Measurements from ENCODE around the gene CDH19.
"Not testable (repeated sequence)": the region's sequence is repeated elsewhere in the genome, so short reads cannot be mapped to it uniquely, and the experiment has no call there.

The CDH19 gene

DNA sequence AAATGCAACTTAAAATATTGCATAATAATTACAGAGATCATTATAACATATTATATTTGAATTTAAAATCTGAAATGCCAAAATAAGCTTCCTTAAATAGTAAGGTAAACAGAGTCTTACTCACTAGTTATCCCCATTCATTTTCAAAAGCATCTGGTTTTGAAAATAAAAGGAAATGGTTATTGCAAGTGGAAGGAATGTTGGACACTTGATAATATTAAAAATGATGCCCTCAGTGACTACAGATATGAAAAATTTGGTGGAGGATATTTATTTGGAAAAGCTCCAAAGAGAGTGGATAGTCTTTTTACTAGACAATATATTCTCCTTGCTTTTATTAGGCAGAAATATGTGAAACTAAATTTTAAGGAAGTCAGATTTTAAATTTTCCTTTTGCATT is 39.7 kb downstream of the CDH19 start:
- DNase-seq, result no peak

DNA sequence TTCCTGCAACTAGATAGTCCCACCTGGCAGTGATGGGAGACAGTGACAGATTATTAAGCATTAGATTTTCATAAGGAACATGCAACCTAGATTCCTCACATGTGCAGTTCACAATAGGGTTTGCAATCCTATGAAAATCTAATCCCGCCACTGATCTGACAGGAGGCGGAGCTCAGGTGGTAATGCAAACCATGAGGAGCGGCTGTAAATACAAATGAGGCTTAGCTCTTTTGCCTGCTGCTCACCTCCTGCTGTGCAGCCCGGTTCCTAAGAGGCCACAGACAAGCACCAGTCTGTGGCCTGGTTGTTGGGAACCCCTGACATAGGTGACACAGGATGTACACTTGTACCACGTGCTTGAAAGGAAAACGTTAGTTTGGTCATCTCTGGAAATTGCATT is 41.6 kb downstream of the CDH19 start:
- no peak for DNase-seq

DNA sequence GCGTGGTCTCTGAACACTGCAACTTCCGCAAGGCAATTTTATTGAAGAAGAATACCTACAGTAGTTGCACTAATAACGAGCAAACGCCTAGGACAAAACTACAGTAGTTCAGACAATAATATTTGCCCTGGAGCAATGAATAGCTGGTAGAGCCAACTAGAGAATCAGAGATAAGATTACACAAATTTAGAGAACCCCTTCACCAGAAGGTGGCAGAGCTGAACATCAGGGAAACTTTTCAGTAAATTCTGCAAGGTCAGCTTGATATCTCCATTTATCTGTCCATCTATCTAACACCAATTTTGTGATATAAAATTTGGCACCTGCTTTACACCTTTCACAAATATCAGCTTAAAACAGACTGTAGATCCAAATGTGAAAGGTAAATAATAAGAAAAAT is 43.8 kb downstream of the CDH19 start:
- no peak for DNase-seq

DNA sequence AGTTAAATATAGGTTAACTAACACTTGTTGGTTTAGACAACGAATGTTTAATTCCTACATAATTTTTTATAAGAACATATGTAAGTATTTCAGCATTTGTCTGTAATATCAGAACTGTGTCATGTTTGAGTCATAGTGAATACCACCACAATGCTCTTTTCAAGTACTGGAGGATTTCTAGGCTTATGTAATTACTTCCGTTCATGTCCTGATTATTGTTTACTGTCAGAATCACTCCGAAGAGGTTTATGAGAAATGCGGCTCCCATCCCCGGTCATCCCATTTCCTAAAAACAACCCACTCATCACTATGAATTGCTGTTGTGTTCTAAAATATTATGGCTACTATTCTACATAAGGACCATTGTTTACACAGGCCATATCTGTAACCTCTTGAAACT is 45.1 kb downstream of the CDH19 start:
- no peak for DNase-seq

DNA sequence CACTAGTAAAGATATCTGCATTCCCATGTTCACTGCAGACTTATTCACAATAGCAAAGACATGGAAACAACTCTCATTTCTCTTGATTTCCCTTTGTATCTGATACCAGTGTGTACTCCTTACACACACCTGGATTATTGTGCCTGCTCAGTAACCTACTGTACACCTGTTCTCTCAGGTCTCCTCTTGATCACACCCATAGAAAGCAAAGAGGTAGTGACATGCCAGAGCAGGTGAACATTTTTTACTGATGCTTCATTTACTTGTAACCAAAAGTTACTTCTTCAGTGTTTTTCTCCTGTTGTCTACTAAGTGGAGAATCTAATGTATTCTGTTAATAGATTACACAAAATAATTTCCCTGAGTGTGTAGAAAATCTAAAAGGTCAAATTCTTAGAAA is 46.8 kb downstream of the CDH19 start:
- no peak for DNase-seq

DNA sequence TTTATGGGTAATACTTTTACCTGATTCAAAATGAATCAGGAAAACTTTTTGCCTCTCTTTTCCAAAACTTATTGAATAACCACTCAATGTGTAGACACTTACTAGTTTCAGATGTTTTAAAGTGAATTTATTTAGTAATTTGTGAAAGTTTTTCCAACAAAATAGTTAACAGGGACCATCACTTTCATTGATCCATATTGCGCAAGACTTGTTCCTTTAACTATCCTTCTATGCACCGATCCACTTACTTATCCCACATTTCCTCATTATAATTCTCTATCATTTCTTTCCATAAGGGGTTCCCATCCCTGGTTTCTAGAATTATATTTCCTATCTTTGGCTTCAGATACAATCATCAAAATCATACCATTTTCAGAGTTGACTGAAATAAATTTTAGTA is 48.3 kb downstream of the CDH19 start:
- DNase-seq, result no peak

DNA sequence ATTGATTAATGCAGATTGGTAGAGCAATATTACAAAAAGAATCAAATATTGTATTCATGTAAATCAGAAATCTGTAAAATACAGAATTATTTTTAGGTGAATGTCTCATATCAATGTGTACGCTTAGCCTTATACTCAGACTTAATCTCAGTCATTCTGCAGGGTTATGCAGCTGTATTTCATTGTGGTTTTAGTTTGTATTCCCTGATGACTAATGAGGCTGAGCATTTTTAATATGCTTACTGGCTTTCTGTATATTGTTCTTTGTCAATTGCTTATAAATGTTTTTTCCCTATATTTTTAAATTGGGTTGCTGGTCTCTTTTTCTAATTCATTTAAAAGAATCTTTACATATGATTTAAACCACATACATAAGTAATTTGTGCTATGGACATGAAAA is 50.1 kb downstream of the CDH19 start:
- no peak for DNase-seq

DNA sequence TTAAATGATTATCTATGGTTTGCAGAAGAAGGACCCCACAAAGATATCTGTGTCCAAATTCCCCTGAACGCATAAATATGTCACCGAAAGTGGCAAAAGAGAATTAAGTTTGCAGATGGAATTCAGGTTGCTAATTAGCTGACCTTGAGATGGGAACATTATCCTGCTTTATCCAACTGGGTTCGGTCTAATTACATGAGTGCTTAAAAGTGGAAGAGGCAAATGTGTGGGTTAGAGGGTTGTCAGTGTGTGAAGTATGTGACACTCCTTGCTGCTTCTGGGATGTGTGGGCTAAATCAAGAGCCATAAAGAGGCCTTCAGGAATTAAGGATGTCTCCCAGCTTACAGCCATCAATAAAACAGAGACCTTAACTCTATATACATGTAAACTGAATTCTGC is 53.5 kb downstream of the CDH19 start:
- DNase-seq, result no peak

DNA sequence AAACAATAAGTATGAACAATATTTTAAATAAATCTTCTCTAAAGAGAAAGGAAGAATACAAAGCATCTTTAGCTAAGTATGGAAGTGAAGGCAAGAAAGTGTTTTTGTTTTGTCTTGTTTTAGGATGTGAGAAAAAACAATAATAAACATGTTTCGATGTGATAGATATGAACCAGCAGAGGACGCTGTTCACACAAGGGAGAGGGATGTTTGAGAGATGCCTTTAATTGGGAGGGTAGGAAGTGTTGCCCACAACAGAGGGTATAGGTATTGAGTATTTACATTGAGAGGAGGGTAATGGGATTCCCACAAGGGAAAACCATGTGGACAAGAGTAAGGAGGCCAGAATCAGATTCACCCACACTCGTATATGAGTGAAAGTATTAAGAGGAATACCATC is 55.1 kb downstream of the CDH19 start:
- no peak for DNase-seq

DNA sequence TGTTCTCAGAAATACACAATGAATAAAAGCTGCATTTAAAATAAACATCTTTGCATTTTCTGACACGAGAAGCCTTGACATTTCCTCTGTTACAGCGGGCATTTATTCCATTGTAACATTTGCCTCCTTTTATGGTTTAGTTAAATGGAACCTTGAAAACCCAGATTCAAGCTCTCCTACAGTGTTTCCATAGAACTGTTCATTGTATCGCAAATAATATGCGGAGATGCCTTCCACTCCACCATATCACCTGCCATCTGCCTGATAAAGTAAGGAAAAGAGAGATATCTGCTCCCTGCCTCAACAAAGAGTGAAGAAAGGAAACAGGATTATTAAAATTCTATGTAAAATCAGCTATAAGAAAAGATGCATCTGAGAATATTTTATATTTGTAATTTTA is 69.8 kb downstream of the CDH19 start:
- DNase-seq, result no peak

DNA sequence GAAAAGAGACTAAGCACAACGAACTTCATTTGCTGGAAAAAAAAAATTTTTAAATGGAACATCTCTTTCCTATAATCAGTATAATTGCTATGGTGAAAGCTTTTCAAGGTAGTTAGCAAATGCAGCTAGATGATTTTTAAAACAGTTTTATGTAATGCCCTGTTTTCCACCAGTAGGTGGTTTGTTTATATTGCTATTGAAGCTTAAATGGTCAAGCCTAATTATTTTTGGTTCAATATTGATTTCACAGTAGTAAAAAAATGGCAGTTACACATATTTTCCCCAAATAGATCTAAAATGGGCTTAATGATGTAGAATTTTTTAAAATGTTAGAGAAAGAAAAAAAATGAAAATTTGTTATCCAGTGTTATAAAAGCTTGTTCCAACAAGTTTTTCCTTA is 70.2 kb downstream of the CDH19 start:
- DNase-seq, result no peak

DNA sequence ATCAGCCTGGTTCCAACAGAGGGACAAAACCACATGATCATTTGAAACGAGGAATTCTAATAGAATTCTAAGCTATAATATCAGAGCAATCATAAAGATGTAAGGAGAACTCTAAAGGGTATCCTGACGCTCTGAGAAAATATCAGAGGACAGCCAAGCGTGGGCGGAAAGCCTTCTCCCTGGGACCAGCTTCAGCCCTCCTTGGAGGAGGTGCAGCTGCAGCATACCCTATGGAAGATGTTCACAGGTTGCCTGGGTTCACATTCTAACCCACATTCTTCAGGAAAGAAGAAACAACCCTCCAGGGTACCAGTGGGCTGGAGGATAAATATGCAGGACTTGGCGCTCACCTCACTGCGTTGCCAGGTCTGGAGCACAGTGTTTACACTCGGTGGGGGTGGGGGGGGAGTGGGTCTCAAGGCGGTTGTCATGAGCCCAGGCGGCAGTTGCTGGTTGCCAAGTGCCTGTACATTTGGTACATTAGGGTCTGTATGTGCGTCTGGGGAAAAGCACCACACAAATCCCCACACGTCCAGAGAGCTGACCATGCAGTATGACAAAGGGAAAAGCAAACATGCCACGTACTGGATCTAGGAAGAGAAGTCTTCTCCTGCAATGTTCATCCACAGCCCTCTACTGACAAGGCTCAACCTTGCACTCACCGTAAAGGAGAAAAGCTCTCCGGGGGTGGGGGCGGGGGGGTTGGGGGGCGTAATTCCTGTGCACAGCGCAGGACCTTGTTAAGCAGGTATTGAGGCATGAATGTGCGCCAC is 80.5 kb downstream of the CDH19 start:
- DNase-seq, result no peak

DNA sequence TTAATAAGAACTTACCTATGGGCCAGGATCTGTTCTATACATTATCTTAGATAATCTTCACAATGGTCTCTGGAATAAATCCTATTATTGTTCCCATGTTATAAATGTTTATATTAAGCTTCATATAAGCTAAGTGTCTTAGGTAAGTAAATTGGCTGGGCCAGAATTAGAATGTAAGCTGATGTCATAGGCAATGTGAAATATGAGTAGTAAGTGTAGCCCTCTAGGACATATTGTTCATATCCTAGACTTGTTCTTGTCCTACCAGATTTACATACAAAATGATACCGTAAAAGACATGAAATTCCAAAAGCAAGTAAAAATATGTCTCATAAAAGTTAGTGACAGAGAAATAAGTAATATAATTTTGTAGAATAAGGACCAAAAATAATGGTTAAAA is 89.9 kb downstream of the CDH19 start:
- DNase-seq, result no peak

DNA sequence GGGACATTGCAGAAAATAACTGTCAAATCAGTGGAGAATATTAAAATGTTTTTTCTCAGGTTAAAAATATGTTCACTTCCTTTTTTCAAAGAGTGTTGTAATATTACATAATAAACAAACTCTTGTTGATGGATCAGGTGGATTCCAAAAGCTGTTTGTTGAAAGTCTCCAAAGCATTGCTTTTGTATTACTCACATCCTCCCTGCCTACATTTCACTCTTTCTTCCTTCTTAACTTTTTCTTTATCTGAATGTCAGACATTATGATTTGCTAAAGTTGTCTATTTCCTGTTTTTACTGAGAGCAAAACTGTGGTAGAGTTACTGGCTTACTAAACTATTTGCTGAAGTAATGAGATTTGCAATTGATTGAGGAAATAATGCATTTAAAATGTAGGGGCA is 92.1 kb downstream of the CDH19 start:
- no peak for DNase-seq

DNA sequence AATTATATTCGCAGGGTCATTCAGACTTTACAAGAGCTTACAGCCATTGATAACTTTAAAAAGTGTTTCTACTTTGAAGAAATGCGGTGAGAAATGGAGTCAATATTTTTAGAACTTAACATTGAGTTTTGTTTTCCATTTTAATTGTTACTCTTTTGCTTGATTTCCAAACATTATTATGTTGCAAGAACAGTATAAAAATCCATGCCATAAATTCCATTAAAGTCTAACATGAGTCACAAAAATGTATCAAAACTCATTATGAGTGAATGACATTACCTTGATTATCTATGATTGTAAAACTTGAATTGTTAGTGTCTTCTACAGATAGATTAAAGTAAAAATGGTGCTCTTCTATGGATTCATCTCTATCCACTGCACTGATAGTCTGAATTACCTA is 92.6 kb downstream of the CDH19 start:
- DNase-seq, result no peak

DNA sequence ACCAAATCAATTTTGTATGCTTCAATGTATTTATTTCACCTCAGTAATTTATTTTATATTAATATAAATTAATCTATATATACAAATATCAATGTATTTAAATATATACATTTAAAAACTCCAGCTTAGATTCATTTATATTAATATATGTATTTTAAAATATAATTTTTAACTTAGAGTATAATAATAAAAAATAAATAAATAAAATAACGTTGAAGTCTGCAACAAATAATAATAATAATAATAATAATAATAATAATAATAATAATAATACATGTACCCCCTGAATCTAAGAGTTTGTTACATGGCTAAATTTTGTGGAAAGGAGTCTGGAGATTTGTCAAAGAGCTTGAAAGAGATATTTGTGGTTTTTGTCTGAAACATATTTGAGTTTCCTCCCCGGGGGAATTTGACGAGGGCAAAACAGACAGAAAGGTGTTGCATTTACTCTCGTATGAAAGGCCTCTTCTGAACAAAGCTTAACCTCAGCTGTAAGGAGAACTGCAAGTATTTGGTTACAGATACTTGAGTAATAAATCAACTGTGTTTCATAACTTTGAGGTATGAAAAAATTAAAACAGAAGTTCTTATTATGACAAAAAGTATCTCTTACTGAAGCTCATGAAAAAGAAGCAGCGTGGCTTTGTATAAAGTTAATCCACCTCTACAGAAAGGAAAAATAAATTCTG is 93.4 kb downstream of the CDH19 start:
- DNase-seq, result no peak

DNA sequence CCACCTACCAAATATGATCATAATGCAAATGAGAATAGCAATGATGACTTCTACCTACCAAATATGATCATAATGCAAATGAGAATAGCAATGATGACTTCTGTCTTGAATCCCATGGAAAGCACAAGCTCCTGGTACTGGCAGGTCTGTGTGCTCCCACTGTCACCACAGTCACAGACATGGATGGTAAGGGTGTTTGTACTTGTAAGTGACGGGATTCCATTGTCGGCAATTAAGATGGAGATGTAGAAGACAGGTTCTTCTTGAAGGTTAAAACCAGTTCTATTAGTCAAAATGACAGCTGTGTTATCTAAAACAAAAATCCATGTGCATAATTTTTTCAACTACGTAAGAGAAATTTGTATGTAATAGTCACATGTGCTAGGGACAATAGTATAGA is 95.0 kb downstream of the CDH19 start:
- DNase-seq, result no peak

DNA sequence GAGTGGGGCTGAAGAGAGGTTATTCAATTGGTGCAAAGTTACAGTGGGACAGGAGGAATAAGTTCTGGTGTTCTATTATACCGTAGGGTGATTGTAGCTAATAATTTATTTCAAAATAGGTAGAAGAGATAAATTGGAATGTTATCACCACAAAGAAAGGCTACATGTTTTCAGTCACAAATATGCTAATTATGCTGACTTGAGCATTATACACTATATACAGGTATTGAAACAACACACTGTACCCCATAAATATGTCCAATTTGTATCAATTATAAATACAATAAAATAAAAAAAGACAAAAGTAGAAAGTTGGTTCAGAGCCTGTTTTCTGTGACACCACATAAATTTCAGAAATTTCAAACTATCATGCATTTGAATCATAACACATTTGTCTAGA is 97.7 kb downstream of the CDH19 start:
- DNase-seq, result no peak

DNA sequence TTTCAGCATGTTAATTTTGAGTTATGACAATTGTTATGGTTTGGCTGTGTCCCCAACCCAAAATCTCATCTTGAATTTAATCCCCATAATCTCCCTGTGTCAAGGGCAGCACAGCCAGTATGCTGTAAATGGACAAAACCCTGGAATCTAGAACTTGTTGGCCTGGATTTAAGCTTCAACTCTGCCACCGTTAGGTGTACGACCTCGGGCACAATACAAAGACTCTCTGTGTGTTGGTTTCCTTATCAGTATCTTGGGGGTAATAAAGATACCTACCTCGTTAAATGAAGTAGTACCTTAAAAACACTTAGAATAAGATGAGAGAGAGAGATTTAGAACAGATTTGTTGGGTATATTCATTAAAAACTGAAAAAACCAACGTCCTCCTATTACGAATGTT is 106.5 kb downstream of the CDH19 start:
- no peak for DNase-seq

DNA sequence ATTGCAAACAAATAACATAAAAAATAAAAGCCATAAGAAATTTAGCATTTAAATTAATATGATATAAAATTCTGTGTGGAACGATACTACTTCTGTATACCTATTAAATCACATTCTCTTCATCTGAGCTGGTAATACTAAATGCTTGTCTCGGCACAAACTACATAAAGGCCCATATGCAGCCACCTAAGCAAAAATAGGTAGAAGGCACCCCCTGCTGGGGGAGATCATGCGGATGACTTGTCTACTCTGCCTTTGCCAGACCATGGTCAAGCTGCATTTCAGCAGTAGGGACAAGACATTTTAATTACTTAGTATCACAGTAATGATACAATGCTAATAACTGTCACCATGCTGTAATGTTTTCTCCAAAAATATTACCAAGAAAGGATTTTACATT is 108.0 kb downstream of the CDH19 start:
- no peak for DNase-seq

DNA sequence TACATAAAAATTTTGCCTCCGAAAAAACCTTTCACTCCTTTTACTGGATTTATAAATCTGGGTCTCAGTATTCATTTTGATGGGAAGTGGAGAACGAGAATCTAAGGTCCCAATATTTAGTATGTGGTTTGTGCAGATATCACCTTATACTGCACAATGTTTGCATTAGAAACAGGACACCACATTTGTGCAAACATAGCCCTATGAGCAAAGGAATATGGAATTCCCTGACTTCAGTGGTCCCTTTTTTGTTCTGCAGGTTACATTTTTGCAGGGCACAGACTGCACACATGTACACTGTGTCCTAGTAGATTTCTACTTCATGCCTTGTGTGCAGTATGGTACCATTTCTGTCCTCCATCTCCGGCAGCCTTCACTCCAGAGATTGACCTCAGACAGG is 130.0 kb downstream of the CDH19 start:
- no peak for DNase-seq

DNA sequence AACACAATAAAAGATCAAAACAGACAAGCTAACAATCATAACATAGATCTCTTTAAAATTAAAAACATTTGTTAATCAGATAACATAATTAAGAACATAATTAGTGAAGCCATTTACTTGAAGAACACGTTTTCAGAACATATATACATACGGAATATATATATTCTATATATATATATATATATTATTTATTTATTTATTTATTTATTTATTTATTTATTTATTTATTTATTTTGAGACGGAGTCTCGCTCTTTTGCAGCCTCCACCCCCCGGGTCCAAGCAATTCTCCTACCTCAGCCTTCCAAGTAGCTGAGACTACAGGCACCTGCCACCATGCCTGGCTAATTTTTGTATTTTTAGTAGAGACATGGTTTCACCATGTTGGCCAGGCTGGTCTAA is 137.7 kb downstream of the CDH19 start:
- DNase-seq, result not testable (repeated sequence)

DNA sequence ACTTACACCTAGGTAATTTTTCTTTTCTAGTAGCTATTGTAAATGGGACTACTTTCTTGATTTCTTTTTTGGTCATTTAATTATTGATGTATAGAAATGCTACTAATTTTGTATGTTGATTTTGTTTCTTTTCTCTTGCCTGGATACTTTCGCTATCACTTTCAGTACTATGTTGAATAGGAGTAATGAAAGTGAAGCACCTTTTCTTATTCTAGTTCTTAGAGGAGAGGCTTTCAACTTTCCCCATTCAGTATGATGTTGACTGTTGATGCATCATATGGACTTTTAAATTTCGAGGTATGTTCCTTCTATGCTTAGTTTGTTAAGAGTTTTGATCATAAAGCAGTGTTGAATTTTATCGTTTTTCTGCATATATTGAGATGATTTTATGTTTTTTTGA is 142.5 kb downstream of the CDH19 start:
- no peak for DNase-seq

DNA sequence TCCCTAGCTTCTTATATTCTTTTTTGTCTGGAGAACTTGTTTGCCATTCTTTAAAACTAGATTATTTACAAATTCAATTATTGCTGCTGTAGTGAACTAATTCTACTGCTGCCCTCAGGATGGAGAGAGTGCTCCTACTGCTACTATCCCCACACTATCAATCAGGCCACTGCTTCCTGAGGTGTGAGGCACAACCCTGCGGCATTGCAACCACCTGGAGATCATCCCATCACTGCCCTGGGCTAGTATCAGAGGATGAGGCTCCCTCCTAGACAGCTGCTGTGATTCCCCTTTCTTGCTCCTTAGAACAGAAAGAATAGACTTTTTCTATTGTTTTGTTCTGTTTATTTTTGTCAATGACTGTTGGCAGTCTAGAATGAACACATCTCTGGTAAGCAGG is 146.6 kb downstream of the CDH19 start:
- DNase-seq, result no peak

All from activated CD4-positive, alpha-beta T cell treated with anti-CD3 and anti-CD28 coated beads, Interleukin-2, amount 50 U/mL, for 1 hour (primary cell).